Measurements from ENCODE around the gene RAVER1. TPM values are rescaled to one million over a fixed set of nuclear protein-coding genes. Genes with fewer than 3 reads are reported as not detected.

RAVER1 gene
- total and polyA plus RNA-seq, 2 of the 13 experiments (the other 11 are each of a cell fraction or from before 2014, with no cell fraction given), result 3.6 to 7.9 TPM

DNA sequence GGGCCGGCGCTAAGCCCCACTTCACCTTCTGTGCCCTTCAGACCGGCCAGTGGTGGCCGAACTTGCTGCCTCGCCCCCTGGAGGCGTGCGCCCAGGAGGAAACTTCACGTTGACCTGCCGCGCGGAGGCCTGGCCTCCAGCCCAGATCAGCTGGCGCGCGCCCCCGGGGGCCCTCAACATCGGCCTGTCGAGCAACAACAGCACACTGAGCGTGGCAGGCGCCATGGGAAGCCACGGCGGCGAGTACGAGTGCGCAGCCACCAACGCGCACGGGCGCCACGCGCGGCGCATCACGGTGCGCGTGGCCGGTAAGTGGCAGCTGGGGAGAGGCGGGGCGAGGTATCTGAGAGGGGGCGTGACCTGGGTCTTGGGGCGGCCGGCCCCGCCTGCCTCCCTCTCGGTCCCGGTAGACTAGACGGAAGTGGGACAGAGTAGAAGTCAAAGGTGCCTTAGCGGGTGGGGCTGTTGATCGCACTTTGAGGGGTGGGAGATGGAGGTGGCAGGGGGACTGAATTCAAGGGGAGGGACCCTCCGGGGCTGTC lies 38.0 kb downstream of the RAVER1 start (continued):
- TF ChIP-seq, protein P1, sequence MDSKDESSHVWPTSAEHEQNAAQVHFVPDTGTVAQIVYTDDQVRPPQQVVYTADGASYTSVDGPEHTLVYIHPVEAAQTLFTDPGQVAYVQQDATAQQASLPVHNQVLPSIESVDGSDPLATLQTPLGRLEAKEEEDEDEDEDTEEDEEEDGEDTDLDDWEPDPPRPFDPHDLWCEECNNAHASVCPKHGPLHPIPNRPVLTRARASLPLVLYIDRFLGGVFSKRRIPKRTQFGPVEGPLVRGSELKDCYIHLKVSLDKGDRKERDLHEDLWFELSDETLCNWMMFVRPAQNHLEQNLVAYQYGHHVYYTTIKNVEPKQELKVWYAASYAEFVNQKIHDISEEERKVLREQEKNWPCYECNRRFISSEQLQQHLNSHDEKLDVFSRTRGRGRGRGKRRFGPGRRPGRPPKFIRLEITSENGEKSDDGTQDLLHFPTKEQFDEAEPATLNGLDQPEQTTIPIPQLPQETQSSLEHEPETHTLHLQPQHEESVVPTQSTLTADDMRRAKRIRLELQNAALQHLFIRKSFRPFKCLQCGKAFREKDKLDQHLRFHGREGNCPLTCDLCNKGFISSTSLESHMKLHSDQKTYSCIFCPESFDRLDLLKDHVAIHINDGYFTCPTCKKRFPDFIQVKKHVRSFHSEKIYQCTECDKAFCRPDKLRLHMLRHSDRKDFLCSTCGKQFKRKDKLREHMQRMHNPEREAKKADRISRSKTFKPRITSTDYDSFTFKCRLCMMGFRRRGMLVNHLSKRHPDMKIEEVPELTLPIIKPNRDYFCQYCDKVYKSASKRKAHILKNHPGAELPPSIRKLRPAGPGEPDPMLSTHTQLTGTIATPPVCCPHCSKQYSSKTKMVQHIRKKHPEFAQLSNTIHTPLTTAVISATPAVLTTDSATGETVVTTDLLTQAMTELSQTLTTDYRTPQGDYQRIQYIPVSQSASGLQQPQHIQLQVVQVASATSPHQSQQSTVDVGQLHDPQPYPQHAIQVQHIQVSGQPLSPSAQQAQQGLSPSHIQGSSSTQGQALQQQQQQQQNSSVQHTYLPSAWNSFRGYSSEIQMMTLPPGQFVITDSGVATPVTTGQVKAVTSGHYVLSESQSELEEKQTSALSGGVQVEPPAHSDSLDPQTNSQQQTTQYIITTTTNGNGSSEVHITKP (CRISPR knock-in tag; IDR thresholded peaks at IDR 0.05; ENCODE audit: low read depth), result no peak
- TF ChIP-seq HDAC2 (CRISPR knock-in tag; IDR thresholded peaks at IDR 0.05) (peak; percentile 13; the same call in 1 of the 2 replicates), ZMYM2 (CRISPR knock-in tag; IDR thresholded peaks at IDR 0.05) (0 out of 2 replicates have a peak, but pooled peaks have one; percentile 46), SP4 (CRISPR knock-in tag; IDR thresholded peaks at IDR 0.05) (no peak; the same call in 1 of the 2 replicates), SAP130 (CRISPR knock-in tag; IDR thresholded peaks at IDR 0.05; ENCODE audit: low read depth) (peak; percentile 64)
- TF ChIP-seq, protein P2, sequence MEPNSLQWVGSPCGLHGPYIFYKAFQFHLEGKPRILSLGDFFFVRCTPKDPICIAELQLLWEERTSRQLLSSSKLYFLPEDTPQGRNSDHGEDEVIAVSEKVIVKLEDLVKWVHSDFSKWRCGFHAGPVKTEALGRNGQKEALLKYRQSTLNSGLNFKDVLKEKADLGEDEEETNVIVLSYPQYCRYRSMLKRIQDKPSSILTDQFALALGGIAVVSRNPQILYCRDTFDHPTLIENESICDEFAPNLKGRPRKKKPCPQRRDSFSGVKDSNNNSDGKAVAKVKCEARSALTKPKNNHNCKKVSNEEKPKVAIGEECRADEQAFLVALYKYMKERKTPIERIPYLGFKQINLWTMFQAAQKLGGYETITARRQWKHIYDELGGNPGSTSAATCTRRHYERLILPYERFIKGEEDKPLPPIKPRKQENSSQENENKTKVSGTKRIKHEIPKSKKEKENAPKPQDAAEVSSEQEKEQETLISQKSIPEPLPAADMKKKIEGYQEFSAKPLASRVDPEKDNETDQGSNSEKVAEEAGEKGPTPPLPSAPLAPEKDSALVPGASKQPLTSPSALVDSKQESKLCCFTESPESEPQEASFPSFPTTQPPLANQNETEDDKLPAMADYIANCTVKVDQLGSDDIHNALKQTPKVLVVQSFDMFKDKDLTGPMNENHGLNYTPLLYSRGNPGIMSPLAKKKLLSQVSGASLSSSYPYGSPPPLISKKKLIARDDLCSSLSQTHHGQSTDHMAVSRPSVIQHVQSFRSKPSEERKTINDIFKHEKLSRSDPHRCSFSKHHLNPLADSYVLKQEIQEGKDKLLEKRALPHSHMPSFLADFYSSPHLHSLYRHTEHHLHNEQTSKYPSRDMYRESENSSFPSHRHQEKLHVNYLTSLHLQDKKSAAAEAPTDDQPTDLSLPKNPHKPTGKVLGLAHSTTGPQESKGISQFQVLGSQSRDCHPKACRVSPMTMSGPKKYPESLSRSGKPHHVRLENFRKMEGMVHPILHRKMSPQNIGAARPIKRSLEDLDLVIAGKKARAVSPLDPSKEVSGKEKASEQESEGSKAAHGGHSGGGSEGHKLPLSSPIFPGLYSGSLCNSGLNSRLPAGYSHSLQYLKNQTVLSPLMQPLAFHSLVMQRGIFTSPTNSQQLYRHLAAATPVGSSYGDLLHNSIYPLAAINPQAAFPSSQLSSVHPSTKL (CRISPR knock-in tag; IDR thresholded peaks at IDR 0.05), result 0 out of 2 replicates have a peak, but pooled peaks have one; percentile 24

Data from HepG2 (cell line).